BE2C (cell line): Measurements from ENCODE around the gene CORO6.

Source experiments
- DNase-seq: peaks from one replicate; pipeline ENCODE4 v3.0.0-alpha.2; 2020
- H3K27me3 ChIP-seq: fragments of 250-450 bp; sonication (Bioruptor Pico); 2 replicates; pipeline ENCODE4 v1.5.1; 2020; ENCODE audit warnings: mild to moderate bottlenecking
- H3K36me3 ChIP-seq: fragments of 250-450 bp; sonication (Bioruptor Pico); 2 replicates; pipeline ENCODE4 v1.5.1; 2020; ENCODE audit warnings: mild to moderate bottlenecking
- H3K4me1 ChIP-seq: fragments of 250-450 bp; sonication (Bioruptor Pico); 2 replicates; pipeline ENCODE4 v1.5.1; 2020
- H3K4me3 ChIP-seq: 2 replicates; pipeline ENCODE4 v1.5.1; 2011; ENCODE audit warnings: low read depth, low read length
- H3K9me3 ChIP-seq: fragments of 250-450 bp; sonication (Bioruptor Pico); 2 replicates; pipeline ENCODE4 v1.5.1; 2020
- CTCF ChIP-seq: IDR thresholded peaks from 2 replicates; pipeline ENCODE4 v1.5.1; 2012; ENCODE audit warnings: mild to moderate bottlenecking, low read depth, low read length

Gene CORO6

GRCh38 chr17:29574732-29575510 lies 47.8 kb downstream of the CORO6 start:
- H3K36me3 ChIP-seq = no peaks in the 10 kb centered on the region

GRCh38 chr17:29573871-29574731 lies 48.6 kb downstream of the CORO6 start:
- Histone ChIP-seq H3K4me1 (peaks cover 4% of the 10 kb centered on the region), H3K4me3 (no peak overlapping the region), H3K27me3 (no peaks in the 10 kb centered on the region), H3K9me3 (no peaks in the 10 kb centered on the region), H3K36me3 (no peaks in the 10 kb centered on the region)
- no peak for DNase-seq
- no peak for TF ChIP-seq CTCF

More at GRCh38 chr17:29574732-29575510, 47.8 kb downstream of the CORO6 start:
- no peaks in the 10 kb centered on the region for H3K27me3 ChIP-seq
- H3K9me3 ChIP-seq = no peaks in the 10 kb centered on the region
- no peak overlapping the region for H3K4me3 ChIP-seq
- no peak for DNase-seq
- no peak for TF ChIP-seq CTCF
- peaks cover 4% of the 10 kb centered on the region for H3K4me1 ChIP-seq

GRCh38 chr17:29573558-29573869 lies 49.2 kb downstream of the CORO6 start:
- DNase-seq = no peak
- Histone ChIP-seq H3K4me3 (no peak overlapping the region), H3K36me3 (no peaks in the 10 kb centered on the region), H3K4me1 (peaks cover 4% of the 10 kb centered on the region), H3K27me3 (no peaks in the 10 kb centered on the region), H3K9me3 (no peaks in the 10 kb centered on the region)
- no peak for TF ChIP-seq CTCF

GRCh38 chr17:29572691-29573557 lies 49.8 kb downstream of the CORO6 start:
- Histone ChIP-seq H3K9me3 (no peaks in the 10 kb centered on the region), H3K36me3 (no peaks in the 10 kb centered on the region), H3K27me3 (no peaks in the 10 kb centered on the region), H3K4me3 (peak overlapping the region; percentile 35), H3K4me1 (peaks cover 4% of the 10 kb centered on the region)
- peak; percentile 54 for TF ChIP-seq CTCF
- peak; percentile 73 for DNase-seq

- H3K27me3 ChIP-seq = peaks cover 5% of the 10 kb centered on the region; the same call in 1 of the 2 replicates
- DNase-seq = no peak
- H3K9me3 ChIP-seq = no peaks in the 10 kb centered on the region
- H3K36me3 ChIP-seq = no peaks in the 10 kb centered on the region
- peaks cover 4% of the 10 kb centered on the region for H3K4me1 ChIP-seq
- H3K4me3 ChIP-seq = peak overlapping the region; percentile 35
- TF ChIP-seq CTCF = no peak
These were observed 50.6 kb downstream of the CORO6 start for GRCh38 chr17:29571883-29572681.
